DMS53 treated with DMSO at 0.1 percent for 48 hours (cell line): ENCODE measurements around the gene PIGS.
"Not testable (repeated sequence)": the region's sequence is repeated elsewhere in the genome, so short reads cannot be mapped to it uniquely, and the experiment has no call there.

Source experiments
- DNase-seq: peaks from one replicate; lab custom pipeline; 2025; ENCODE audit not compliant: unreplicated experiment; lab: John Stamatoyannopoulos, UW

Gene PIGS

GRCh38 chr17:28571361-28572122, at the start of gene PIGS:
Gene PIGS, minus strand, starts transcription at chr17:28571524. Its CDS starts 28 bp downstream, at chr17:28571496.
- DNase-seq: peak; percentile 82

- DNase-seq: no peak
These were observed 48.7 kb upstream of the PIGS start for GRCh38 chr17:28620010-28620409.

- no peak for DNase-seq
These were observed 47.1 kb upstream of the PIGS start for GRCh38 chr17:28618464-28618863.

- DNase-seq: no peak
These were observed 45.0 kb upstream of the PIGS start for GRCh38 chr17:28616281-28616680.

GRCh38 chr17:28615260-28615940, 44.1 kb upstream of the PIGS start:
- DNase-seq: no peak

GRCh38 chr17:28613931-28614381, 42.6 kb upstream of the PIGS start, which contains the start of gene RSKR:
Gene RSKR, minus strand, starts transcription at chr17:28614185. Its CDS starts 24 bp downstream, at chr17:28614161.
- DNase-seq: no peak

GRCh38 chr17:28612936-28613872, 41.9 kb upstream of the PIGS start:
- peak; percentile 47 for DNase-seq

GRCh38 chr17:28612531-28612930, 41.2 kb upstream of the PIGS start:
- peak; percentile 46 for DNase-seq

GRCh38 chr17:28610376-28610775, 39.1 kb upstream of the PIGS start:
- DNase-seq: no peak

GRCh38 chr17:28604031-28604430, 32.7 kb upstream of the PIGS start:
- DNase-seq: not testable (repeated sequence)

GRCh38 chr17:28599311-28600184, 28.2 kb upstream of the PIGS start:
- peak; percentile 85 for DNase-seq

- DNase-seq: peak; percentile 81
These were observed 27.5 kb upstream of the PIGS start, which contains the start of gene SPAG5 for GRCh38 chr17:28598799-28599310. Gene SPAG5, minus strand, starts transcription at chr17:28599025. Its CDS starts 79 bp downstream, at chr17:28598946.

GRCh38 chr17:28598389-28598788, 27.1 kb upstream of the PIGS start:
- no peak for DNase-seq

GRCh38 chr17:28597606-28598383, 26.5 kb upstream of the PIGS start:
- no peak for DNase-seq

GRCh38 chr17:28592260-28592659, 20.9 kb upstream of the PIGS start:
- no peak for DNase-seq

GRCh38 chr17:28585851-28586250, 14.5 kb upstream of the PIGS start:
- DNase-seq: no peak

- no peak for DNase-seq
These were observed 13.1 kb upstream of the PIGS start for GRCh38 chr17:28584434-28584833.

GRCh38 chr17:28582513-28582912, 11.2 kb upstream of the PIGS start:
- DNase-seq: no peak

GRCh38 chr17:28580959-28581358, 9.6 kb upstream of the PIGS start:
- no peak for DNase-seq
